ENCODE measurements around the gene RABEP1. TPM values are rescaled to one million over a fixed set of nuclear protein-coding genes. Genes with fewer than 3 reads are reported as not detected.

The RABEP1 gene
- total and polyA plus RNA-seq, 2 experiments from 2014 or later: 37.0 to 88.1 TPM

DNA sequence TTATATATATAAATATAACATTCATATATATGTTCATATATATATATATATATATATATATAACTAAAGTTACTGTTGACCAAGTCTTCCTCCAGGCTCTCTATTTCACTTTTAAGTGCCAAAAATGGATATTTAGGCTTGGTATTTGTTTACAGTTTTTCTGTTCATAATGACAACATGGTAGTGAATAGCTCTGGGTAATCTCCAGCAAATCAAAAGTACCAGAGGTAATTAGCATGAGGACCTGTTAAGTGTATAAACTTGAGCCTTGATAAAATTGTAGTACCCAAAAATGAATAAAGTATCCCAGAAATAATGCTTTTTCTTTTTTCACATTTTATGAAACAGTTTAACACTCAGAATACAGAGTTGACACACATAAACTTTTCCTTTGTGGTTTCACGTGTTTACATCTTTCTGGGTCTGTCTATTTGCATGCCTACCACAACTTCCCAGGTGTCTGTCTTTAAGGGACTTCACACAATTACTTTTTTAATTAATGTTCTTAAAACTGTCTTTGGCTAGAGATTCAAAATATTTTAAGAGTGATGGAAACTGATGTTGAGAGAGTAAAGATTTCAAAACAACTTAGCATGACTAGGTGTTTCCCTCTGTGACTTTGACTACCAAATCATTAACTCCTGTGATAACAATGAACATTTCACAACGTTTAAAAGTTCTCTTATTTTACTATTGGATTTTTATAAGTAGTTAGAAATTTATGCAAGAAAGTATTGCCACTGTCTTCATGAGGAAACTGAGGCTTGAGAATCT is 47.9 kb downstream of the RABEP1 start:
- DNase-seq (ENCODE audit: low spot score) (no peak), ATAC-seq (no peak)
- H3K9me2 ChIP-seq (ENCODE audit: insufficient read depth): no peaks in the 10 kb centered on the region
- TF ChIP-seq, protein P1, sequence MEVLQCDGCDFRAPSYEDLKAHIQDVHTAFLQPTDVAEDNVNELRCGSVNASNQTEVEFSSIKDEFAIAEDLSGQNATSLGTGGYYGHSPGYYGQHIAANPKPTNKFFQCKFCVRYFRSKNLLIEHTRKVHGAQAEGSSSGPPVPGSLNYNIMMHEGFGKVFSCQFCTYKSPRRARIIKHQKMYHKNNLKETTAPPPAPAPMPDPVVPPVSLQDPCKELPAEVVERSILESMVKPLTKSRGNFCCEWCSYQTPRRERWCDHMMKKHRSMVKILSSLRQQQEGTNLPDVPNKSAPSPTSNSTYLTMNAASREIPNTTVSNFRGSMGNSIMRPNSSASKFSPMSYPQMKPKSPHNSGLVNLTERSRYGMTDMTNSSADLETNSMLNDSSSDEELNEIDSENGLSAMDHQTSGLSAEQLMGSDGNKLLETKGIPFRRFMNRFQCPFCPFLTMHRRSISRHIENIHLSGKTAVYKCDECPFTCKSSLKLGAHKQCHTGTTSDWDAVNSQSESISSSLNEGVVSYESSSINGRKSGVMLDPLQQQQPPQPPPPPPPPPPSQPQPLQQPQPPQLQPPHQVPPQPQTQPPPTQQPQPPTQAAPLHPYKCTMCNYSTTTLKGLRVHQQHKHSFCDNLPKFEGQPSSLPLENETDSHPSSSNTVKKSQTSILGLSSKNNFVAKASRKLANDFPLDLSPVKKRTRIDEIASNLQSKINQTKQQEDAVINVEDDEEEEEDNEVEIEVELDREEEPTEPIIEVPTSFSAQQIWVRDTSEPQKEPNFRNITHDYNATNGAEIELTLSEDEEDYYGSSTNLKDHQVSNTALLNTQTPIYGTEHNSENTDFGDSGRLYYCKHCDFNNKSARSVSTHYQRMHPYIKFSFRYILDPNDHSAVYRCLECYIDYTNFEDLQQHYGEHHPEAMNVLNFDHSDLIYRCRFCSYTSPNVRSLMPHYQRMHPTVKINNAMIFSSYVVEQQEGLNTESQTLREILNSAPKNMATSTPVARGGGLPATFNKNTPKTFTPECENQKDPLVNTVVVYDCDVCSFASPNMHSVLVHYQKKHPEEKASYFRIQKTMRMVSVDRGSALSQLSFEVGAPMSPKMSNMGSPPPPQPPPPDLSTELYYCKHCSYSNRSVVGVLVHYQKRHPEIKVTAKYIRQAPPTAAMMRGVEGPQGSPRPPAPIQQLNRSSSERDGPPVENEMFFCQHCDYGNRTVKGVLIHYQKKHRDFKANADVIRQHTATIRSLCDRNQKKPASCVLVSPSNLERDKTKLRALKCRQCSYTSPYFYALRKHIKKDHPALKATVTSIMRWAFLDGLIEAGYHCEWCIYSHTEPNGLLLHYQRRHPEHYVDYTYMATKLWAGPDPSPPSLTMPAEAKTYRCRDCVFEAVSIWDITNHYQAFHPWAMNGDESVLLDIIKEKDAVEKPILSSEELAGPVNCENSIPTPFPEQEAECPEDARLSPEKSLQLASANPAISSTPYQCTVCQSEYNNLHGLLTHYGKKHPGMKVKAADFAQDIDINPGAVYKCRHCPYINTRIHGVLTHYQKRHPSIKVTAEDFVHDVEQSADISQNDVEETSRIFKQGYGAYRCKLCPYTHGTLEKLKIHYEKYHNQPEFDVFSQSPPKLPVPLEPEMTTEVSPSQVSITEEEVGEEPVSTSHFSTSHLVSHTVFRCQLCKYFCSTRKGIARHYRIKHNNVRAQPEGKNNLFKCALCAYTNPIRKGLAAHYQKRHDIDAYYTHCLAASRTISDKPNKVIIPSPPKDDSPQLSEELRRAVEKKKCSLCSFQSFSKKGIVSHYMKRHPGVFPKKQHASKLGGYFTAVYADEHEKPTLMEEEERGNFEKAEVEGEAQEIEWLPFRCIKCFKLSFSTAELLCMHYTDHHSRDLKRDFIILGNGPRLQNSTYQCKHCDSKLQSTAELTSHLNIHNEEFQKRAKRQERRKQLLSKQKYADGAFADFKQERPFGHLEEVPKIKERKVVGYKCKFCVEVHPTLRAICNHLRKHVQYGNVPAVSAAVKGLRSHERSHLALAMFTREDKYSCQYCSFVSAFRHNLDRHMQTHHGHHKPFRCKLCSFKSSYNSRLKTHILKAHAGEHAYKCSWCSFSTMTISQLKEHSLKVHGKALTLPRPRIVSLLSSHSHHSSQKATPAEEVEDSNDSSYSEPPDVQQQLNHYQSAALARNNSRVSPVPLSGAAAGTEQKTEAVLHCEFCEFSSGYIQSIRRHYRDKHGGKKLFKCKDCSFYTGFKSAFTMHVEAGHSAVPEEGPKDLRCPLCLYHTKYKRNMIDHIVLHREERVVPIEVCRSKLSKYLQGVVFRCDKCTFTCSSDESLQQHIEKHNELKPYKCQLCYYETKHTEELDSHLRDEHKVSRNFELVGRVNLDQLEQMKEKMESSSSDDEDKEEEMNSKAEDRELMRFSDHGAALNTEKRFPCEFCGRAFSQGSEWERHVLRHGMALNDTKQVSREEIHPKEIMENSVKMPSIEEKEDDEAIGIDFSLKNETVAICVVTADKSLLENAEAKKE (CRISPR knock-in tag; IDR thresholded peaks at IDR 0.05): no peak
- TF ChIP-seq ZNF114 (CRISPR knock-in tag; IDR thresholded peaks at IDR 0.05) (no peak), CREB1 (CRISPR knock-in tag; IDR thresholded peaks at IDR 0.05; ENCODE audit: low read depth) (no peak), ZNF331 (CRISPR knock-in tag; IDR thresholded peaks at IDR 0.05; ENCODE audit: low read depth) (no peak), POLR2AphosphoS5 (IDR thresholded peaks at IDR 0.05; ENCODE audit: low read depth) (no peak), JUNB (IDR thresholded peaks at IDR 0.05; ENCODE audit: unreplicated experiment) (no peak)
- TF ChIP-seq, protein P2, sequence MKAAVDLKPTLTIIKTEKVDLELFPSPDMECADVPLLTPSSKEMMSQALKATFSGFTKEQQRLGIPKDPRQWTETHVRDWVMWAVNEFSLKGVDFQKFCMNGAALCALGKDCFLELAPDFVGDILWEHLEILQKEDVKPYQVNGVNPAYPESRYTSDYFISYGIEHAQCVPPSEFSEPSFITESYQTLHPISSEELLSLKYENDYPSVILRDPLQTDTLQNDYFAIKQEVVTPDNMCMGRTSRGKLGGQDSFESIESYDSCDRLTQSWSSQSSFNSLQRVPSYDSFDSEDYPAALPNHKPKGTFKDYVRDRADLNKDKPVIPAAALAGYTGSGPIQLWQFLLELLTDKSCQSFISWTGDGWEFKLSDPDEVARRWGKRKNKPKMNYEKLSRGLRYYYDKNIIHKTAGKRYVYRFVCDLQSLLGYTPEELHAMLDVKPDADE (IDR thresholded peaks at IDR 0.05): no peak
- TF ChIP-seq, protein P3, sequence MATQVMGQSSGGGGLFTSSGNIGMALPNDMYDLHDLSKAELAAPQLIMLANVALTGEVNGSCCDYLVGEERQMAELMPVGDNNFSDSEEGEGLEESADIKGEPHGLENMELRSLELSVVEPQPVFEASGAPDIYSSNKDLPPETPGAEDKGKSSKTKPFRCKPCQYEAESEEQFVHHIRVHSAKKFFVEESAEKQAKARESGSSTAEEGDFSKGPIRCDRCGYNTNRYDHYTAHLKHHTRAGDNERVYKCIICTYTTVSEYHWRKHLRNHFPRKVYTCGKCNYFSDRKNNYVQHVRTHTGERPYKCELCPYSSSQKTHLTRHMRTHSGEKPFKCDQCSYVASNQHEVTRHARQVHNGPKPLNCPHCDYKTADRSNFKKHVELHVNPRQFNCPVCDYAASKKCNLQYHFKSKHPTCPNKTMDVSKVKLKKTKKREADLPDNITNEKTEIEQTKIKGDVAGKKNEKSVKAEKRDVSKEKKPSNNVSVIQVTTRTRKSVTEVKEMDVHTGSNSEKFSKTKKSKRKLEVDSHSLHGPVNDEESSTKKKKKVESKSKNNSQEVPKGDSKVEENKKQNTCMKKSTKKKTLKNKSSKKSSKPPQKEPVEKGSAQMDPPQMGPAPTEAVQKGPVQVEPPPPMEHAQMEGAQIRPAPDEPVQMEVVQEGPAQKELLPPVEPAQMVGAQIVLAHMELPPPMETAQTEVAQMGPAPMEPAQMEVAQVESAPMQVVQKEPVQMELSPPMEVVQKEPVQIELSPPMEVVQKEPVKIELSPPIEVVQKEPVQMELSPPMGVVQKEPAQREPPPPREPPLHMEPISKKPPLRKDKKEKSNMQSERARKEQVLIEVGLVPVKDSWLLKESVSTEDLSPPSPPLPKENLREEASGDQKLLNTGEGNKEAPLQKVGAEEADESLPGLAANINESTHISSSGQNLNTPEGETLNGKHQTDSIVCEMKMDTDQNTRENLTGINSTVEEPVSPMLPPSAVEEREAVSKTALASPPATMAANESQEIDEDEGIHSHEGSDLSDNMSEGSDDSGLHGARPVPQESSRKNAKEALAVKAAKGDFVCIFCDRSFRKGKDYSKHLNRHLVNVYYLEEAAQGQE (IDR thresholded peaks at IDR 0.05; ENCODE audit: unreplicated experiment): no peak
- H3K79me2 ChIP-seq (replicated peaks; ENCODE audit: insufficient read depth): peaks cover 36% of the 10 kb centered on the region
- H3K27me3 Mint-ChIP-seq (ENCODE audit: insufficient read depth, low read depth, poor library complexity): peaks cover 3% of the 10 kb centered on the region
- H3K9me3 Mint-ChIP-seq: no peaks in the 10 kb centered on the region
- H3K4me1 Mint-ChIP-seq: no peaks in the 10 kb centered on the region
- no peaks in the 10 kb centered on the region for H3F3A ChIP-seq (replicated peaks; ENCODE audit: low read depth)
- no peak overlapping the region for H3K4me3 Mint-ChIP-seq
- no peaks in the 10 kb centered on the region for H3K4me1 ChIP-seq (ENCODE audit: insufficient read depth)
- H3K36me3 Mint-ChIP-seq (ENCODE audit: low read depth): peaks cover 21% of the 10 kb centered on the region
- H3K27ac Mint-ChIP-seq: no peak overlapping the region
- H4K20me1 ChIP-seq (replicated peaks; ENCODE audit: insufficient read depth): no peaks in the 10 kb centered on the region; the same call in 1 of the 2 replicates
- no peak overlapping the region for H3K4me3 ChIP-seq
- no peak overlapping the region for H3K4me2 ChIP-seq
- no peak overlapping the region for H2AFZ ChIP-seq
- no peaks in the 10 kb centered on the region for H3K27me3 ChIP-seq (ENCODE audit: insufficient read depth)
- H3K27ac ChIP-seq (ENCODE audit: low read depth): no peak overlapping the region
- no peaks in the 10 kb centered on the region for H3K36me3 ChIP-seq (ENCODE audit: insufficient read depth)

Data from GM23338 (cell line).